GM15510 (cell line): Measurements from ENCODE around the gene ADRM1.

Experiments used
- POLR2A ChIP-seq: IDR thresholded peaks from 3 replicates; pipeline ENCODE4 v1.6.1; 2011; ENCODE audit warnings: borderline replicate concordance; ENCODE audit not compliant: insufficient read length; ENCODE audit errors: extremely low read depth

The ADRM1 gene

GRCh38 chr20:62311832-62312661 lies 9.2 kb downstream of the ADRM1 start:
- TF ChIP-seq POLR2A, result no peak

GRCh38 chr20:62312662-62312977 lies 9.8 kb downstream of the ADRM1 start:
- no peak for TF ChIP-seq POLR2A

- no peak for TF ChIP-seq POLR2A
These were observed 10.2 kb downstream of the ADRM1 start for GRCh38 chr20:62313021-62313420.

- no peak for TF ChIP-seq POLR2A
These were observed 10.9 kb downstream of the ADRM1 start for GRCh38 chr20:62313460-62314338.

- TF ChIP-seq POLR2A, result no peak
These were observed 11.5 kb downstream of the ADRM1 start for GRCh38 chr20:62314339-62314638.

- TF ChIP-seq POLR2A, result no peak
These were observed 12.0 kb downstream of the ADRM1 start for GRCh38 chr20:62314711-62315302.

GRCh38 chr20:62315773-62316172 lies 13.0 kb downstream of the ADRM1 start:
- TF ChIP-seq POLR2A, result no peak

GRCh38 chr20:62316331-62317166 lies 13.8 kb downstream of the ADRM1 start:
- no peak for TF ChIP-seq POLR2A

- TF ChIP-seq POLR2A, result no peak
These were observed 14.4 kb downstream of the ADRM1 start for GRCh38 chr20:62317167-62317655.

GRCh38 chr20:62318400-62319345 lies 15.9 kb downstream of the ADRM1 start:
- no peak for TF ChIP-seq POLR2A

- TF ChIP-seq POLR2A, result no peak
These were observed 16.6 kb downstream of the ADRM1 start for GRCh38 chr20:62319346-62319909.

GRCh38 chr20:62320581-62321354 lies 18.0 kb downstream of the ADRM1 start:
- TF ChIP-seq POLR2A, result no peak
